ENCODE data around the gene DNAL1. TPM values are rescaled to one million over a fixed set of nuclear protein-coding genes. Genes with fewer than 3 reads are reported as not detected.

DNAL1 gene
- total RNA-seq, 6 donors from 2014 or later = 4.2 to 29.8 (median 11.5) TPM

DNA sequence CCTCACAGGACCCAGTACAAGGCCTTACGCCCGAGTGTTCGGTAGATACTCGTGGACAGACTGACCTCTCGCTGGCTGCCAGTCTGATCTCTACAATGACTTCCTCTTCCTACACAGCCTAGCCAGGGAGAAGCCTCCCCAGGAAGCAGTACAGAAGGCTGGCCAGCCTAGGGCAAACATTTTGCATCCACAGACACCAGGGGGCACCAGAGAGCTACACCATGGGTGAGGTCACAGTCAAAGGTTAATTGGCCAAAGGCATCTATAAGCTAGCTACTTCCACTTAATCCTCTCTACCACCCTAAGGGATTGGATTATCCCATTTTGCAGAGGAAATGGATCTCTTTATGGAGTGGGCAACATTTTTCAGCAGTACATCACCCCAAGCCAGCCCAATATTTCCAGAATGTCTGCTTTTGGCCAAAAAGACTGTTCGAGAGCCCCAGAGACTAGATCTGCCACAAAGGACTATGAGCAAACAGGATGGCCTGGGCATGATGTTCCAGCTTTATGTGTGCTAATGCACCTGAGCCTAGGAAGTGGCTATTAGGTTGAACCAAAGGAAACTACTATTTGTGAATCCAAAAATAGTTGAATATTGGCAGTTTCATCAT is 84.0 kb downstream of the DNAL1 start:
- H3K4me1 ChIP-seq = peaks cover 35 to 41% (median 38%) of the 10 kb centered on the region in 4 donors
- TF ChIP-seq EP300 (IDR thresholded peaks at IDR 0.05) = no peak
- TF ChIP-seq POLR2AphosphoS5 (IDR thresholded peaks at IDR 0.05) = peak; percentile 48 to 73
- no peak for TF ChIP-seq POLR2A (IDR thresholded peaks at IDR 0.05)
- TF ChIP-seq, protein P1, sequence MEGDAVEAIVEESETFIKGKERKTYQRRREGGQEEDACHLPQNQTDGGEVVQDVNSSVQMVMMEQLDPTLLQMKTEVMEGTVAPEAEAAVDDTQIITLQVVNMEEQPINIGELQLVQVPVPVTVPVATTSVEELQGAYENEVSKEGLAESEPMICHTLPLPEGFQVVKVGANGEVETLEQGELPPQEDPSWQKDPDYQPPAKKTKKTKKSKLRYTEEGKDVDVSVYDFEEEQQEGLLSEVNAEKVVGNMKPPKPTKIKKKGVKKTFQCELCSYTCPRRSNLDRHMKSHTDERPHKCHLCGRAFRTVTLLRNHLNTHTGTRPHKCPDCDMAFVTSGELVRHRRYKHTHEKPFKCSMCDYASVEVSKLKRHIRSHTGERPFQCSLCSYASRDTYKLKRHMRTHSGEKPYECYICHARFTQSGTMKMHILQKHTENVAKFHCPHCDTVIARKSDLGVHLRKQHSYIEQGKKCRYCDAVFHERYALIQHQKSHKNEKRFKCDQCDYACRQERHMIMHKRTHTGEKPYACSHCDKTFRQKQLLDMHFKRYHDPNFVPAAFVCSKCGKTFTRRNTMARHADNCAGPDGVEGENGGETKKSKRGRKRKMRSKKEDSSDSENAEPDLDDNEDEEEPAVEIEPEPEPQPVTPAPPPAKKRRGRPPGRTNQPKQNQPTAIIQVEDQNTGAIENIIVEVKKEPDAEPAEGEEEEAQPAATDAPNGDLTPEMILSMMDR (IDR thresholded peaks at IDR 0.05) = peak; percentile 88 to 96 (median 94)
- H3K36me3 ChIP-seq = peaks cover 23 to 89% (median 55%) of the 10 kb centered on the region in 4 donors
- peak in 1 of 2 donors; percentile 91 for DNase-seq
- peak overlapping the region; percentile 49 to 72 (median 63) for H3K27ac ChIP-seq
- H3K9me3 ChIP-seq = no peaks in the 10 kb centered on the region
- peak; percentile 87 to 92 for ATAC-seq (ENCODE audit: low FRiP score in 2 of 2)
- 16 to 67% methylated on average over 1 to 6 of the region's 6 CpGs for WGBS, 2 donors
- no peaks in the 10 kb centered on the region for H3K27me3 ChIP-seq
- no peak overlapping the region for H3K4me3 ChIP-seq

DNA sequence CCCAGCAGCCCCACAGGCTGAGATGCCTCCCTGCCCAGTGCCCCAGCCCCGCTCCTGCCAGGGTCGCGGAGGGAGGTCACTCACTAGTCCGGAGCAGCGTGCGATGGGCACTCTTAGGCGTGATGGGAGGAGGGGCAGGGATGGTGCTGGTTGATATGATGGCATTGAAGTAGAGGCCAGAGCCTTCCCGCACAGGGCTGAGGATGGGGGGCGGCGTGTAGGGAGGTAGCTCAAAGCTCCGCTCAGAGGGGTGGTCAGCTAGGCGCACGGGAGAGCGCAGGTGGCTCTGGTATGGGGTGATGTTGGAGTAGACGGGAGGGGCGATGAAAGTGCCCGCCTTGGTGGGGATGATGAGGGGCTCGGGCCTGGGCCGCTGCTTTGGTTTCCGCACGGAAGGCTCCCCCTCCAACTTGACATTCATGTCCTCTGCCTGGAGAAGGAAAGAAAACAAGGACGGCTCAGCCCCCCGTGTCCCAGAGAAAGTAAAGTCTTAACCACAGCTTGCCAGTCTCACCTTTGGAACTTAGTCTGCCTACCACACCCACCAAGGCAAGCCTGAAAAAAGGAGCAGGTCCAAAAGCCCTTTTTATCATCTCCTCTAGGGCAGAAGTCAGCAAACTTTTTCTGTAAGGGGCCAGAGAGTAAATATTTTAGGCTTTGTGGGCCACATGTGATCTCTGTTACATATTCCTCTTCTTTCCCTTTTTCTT is 84.9 kb downstream of the DNAL1 start:
- H3K27ac ChIP-seq = peak overlapping the region; percentile 49 to 72 (median 63)
- no peak for ATAC-seq (ENCODE audit: low FRiP score in 2 of 2)
- H3K4me3 ChIP-seq = no peak overlapping the region
- no peaks in the 10 kb centered on the region for H3K9me3 ChIP-seq
- DNase-seq = no peak
- peaks cover 28 to 32% (median 30%) of the 10 kb centered on the region in 4 donors for H3K4me1 ChIP-seq
- WGBS, 2 donors = 94% methylated on average over 23 of the region's 23 CpGs
- peaks cover 23 to 89% (median 55%) of the 10 kb centered on the region in 4 donors for H3K36me3 ChIP-seq
- TF ChIP-seq POLR2A (IDR thresholded peaks at IDR 0.05) = no peak
- TF ChIP-seq EP300 (IDR thresholded peaks at IDR 0.05) = no peak
- TF ChIP-seq, protein P1 (IDR thresholded peaks at IDR 0.05) = no peak
- no peak for TF ChIP-seq POLR2AphosphoS5 (IDR thresholded peaks at IDR 0.05)
- no peaks in the 10 kb centered on the region for H3K27me3 ChIP-seq

DNA sequence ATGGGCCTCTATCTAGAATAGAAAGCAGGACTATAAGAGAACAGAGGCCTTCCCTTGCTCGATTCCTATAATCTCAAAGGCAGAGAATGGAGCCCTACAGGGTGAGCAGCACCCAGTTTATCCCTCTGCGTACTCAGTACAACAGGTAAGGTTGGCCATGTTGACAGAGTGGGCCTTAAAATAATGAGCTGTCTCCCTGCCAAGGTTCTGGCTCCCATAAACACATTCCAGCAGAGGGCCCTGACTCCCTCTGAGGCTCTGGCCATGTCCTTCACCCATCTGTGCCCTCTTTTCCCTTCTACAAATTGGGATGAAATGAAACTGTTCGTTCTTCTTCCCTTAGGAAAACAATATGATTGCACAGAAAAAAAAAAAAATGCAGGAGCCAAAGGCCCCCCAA is 86.3 kb downstream of the DNAL1 start:
- TF ChIP-seq POLR2A (IDR thresholded peaks at IDR 0.05) = no peak
- no peak for TF ChIP-seq EP300 (IDR thresholded peaks at IDR 0.05)
- TF ChIP-seq, protein P1 (IDR thresholded peaks at IDR 0.05) = no peak
- no peak for TF ChIP-seq POLR2AphosphoS5 (IDR thresholded peaks at IDR 0.05)
- no peaks in the 10 kb centered on the region for H3K9me3 ChIP-seq
- 58 to 72% methylated on average over 3 of the region's 3 CpGs for WGBS, 2 donors
- DNase-seq (no peak), ATAC-seq (ENCODE audit: low FRiP score in 2 of 2) (no peak)
- peak overlapping the region in 2 of 4 donors; percentile 37 to 68 for H3K27ac ChIP-seq
- H3K36me3 ChIP-seq = peaks cover 16 to 89% (median 51%) of the 10 kb centered on the region in 4 donors
- H3K4me1 ChIP-seq = peaks cover 19 to 22% (median 20%) of the 10 kb centered on the region in 4 donors
- no peaks in the 10 kb centered on the region for H3K27me3 ChIP-seq
- no peak overlapping the region for H3K4me3 ChIP-seq

DNA sequence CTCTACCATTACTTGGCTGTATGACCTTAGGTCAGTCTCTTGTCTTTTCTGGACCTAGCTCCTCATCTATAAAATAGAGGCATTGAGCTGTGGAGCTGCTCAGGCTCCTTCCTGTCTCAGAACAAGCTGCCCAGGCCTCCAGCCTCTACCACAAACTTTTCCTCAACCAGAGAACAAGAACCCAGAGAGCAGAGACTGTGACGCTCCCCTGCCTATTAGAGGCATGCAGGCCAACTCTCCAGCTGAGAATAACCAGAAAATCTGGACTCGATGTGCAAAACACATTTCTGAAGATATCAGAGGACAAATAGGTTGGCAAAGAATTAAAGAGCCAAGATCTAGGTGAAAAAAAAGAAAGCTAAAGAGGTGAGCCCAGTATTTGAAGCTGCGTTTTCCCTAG is 87.2 kb downstream of the DNAL1 start:
- peak overlapping the region in 2 of 4 donors; percentile 27 to 68 for H3K27ac ChIP-seq
- peaks cover 7 to 89% (median 49%) of the 10 kb centered on the region in 4 donors for H3K36me3 ChIP-seq
- peaks cover 19 to 22% (median 20%) of the 10 kb centered on the region in 4 donors for H3K4me1 ChIP-seq

More for the DNA sequence above, 87.2 kb downstream of the DNAL1 start:
- no peak overlapping the region for H3K4me3 ChIP-seq
- DNase-seq (no peak), ATAC-seq (ENCODE audit: low FRiP score in 2 of 2) (no peak)
- H3K27me3 ChIP-seq = no peaks in the 10 kb centered on the region
- 84 to 90% methylated on average over 3 of the region's 3 CpGs for WGBS, 2 donors
- TF ChIP-seq POLR2A (IDR thresholded peaks at IDR 0.05) (no peak), POLR2AphosphoS5 (IDR thresholded peaks at IDR 0.05) (no peak), EP300 (IDR thresholded peaks at IDR 0.05) (no peak)
- TF ChIP-seq, protein P1 (IDR thresholded peaks at IDR 0.05) = no peak
- H3K9me3 ChIP-seq = no peaks in the 10 kb centered on the region
